A549 (cell line): ENCODE data around the gene EIF2B1.

ENCODE experiments used
- CBX2 ChIP-seq: fragments of 200-600 bp; sonication (generic); IDR thresholded peaks from 2 replicates; pipeline ENCODE4 v1.6.1; 2016; ENCODE audit warnings: low read depth, mild to moderate bottlenecking, borderline replicate concordance
- CBX8 ChIP-seq: fragments of 200-600 bp; sonication (generic); IDR thresholded peaks from 2 replicates; pipeline ENCODE4 v1.6.1; 2016
- CTCF ChIP-seq: fragments of >200 bp; sonication (Bioruptor Twin); formaldehyde crosslinking; IDR thresholded peaks from 3 replicates; pipeline ENCODE4 v1.5.1; 2016
- POLR2A ChIP-seq: IDR thresholded peaks from 2 replicates; pipeline ENCODE4 v1.6.1; 2012; ENCODE audit warnings: mild to moderate bottlenecking, low read length

GRCh38 chr12:123621619-123622530 lies 11.6 kb downstream of the EIF2B1 start:
- TF ChIP-seq POLR2A (no peak; the same call in 1 of the 2 replicates), CBX8 (no peak), CTCF (no peak), CBX2 (no peak)
